Body of pancreas (tissue), 4 donors: Measurements from ENCODE around the gene STK17A. TPM values are rescaled to one million over a fixed set of nuclear protein-coding genes. Genes with fewer than 3 reads are reported as not detected.

Experiments used
- ATAC-seq: fragments of 150-250 bp; one replicate; pipeline ENCODE4 v1.9.1; 2016
- DNase-seq, 4 donors: peaks; one replicate each; pipeline ENCODE4 v3.0.0-alpha.2; 2019
- H3K27ac ChIP-seq, 4 donors: fragments of 200-600 bp; sonication (generic); 1 replicate in 3 of 4; 2 replicates in 1 of 4; pipeline versions ENCODE4 v1.5.1 to v1.6.1; 2016 to 2019; ENCODE audit warnings: mild to moderate bottlenecking in 1 of 4, mixed read lengths in 1 of 4, moderate library complexity in 1 of 4
- H3K27me3 ChIP-seq, 2 donors: fragments of 200-600 bp; sonication (generic); one replicate each; pipeline ENCODE4 v1.6.0; 2016; ENCODE audit warnings: mild to moderate bottlenecking in 1 of 2
- H3K36me3 ChIP-seq, 2 donors: fragments of 200-600 bp; sonication (generic); replicated peaks in 1 of 2; 2 replicates each; pipeline ENCODE4 v1.5.1; 2016; ENCODE audit warnings: low read depth in 2 of 2; ENCODE audit not compliant: insufficient read depth in 1 of 2
- H3K4me1 ChIP-seq: fragments of 200-600 bp; sonication (generic); one replicate; pipeline ENCODE4 v1.6.0; 2016
- H3K4me3 ChIP-seq, 2 donors: fragments of 200-600 bp; sonication (generic); 1 replicate in 1 of 2; 2 replicates in 1 of 2; pipeline ENCODE4 v1.5.1; 2016 to 2019
- H3K9me3 ChIP-seq, 3 donors: fragments of 200-600 bp; sonication (generic); 1 replicate in 2 of 3; 2 replicates in 1 of 3; pipeline ENCODE4 v1.5.1; 2016
- POLR2A ChIP-seq, 3 donors: fragments of 450-650 bp; IDR thresholded peaks; one replicate each; pipeline ENCODE4 v1.6.1; 2016; ENCODE audit warnings: antibody characterized with exemption in 3 of 3, mild to moderate bottlenecking in 2 of 3
- WGBS, 2 donors: methylation state at CpG; one replicate each; pipeline ENCODE4 v1.1.5; 2017; 5-methylcytosine and 5-hydroxymethylcytosine counted together
- intact Hi-C: fragments of 100-400 bp; cut with DNase I; formaldehyde crosslinking; loops from one replicate; pipeline ENCODE4 v1.15.1; 2023
- total RNA-seq, 2 donors: library from RNA; depleted of rRNA; stranded (reverse); fragments of >200 nt; gene quantifications; one replicate each; pipeline ENCODE4 v1.1.0, GENCODE V29; 2016
- TF ChIP-seq, protein P1 (sequence below), 7 experiments: fragments of 450-650 bp in 4 of 7; fragments of 200-600 bp in 3 of 7; sonication (generic) in 3 of 7; IDR thresholded peaks; one replicate each; pipeline ENCODE4 v1.5.1; 2016 to 2019; ENCODE audit warnings: antibody characterized with exemption in 7 of 7

Gene STK17A
- total RNA-seq, 2 donors from 2014 or later: 8.6 to 18.7 TPM

DNA sequence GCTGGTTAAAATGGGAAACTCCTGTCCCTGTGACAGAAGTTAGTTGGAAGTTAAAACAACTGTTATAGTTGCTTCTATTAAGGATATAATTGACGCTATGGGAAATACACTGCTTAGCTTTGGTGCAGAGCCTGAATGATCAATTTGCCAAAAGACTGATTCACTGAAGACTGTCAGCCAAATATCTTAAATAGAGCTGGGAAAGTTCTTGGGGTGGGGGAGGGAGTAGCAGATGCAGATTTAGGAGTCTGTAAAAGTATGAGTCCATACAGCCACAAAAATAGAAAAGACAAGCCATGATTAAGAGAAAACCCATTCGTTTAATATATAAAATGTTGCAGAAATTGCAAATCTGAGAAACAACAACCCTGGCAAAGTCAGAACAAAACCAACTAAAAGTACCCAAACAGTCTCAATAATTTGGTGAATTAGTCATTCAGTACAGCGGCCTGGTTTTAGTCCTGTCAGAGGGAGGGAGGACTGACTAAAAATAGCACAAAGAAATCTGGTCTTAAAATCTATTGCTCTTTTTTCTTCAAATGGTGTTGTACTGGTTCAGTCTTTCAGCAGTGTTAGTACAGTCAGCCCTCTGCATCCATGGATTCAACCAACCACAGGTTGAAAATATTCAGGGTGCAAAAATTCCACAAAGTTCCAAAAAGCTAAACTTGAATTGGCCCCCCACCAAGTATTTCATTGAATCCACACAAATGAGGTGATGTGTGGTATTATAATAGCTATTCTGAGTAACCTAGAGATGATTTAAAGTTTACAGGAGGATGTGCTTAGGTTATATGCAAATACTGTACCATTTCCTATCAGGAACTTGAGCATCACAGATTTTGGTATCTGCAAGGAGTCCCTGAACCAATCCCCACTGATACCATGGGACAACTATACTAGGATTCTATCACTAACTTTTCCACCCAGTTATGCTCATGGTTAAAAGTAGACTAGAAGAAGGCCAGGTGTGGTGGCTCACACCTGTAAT is 30.0 kb downstream of the STK17A start:
- ATAC-seq: no peak
- no peak overlapping the region for H3K4me3 ChIP-seq
- H3K27me3 ChIP-seq: no peaks in the 10 kb centered on the region
- TF ChIP-seq, protein P1, sequence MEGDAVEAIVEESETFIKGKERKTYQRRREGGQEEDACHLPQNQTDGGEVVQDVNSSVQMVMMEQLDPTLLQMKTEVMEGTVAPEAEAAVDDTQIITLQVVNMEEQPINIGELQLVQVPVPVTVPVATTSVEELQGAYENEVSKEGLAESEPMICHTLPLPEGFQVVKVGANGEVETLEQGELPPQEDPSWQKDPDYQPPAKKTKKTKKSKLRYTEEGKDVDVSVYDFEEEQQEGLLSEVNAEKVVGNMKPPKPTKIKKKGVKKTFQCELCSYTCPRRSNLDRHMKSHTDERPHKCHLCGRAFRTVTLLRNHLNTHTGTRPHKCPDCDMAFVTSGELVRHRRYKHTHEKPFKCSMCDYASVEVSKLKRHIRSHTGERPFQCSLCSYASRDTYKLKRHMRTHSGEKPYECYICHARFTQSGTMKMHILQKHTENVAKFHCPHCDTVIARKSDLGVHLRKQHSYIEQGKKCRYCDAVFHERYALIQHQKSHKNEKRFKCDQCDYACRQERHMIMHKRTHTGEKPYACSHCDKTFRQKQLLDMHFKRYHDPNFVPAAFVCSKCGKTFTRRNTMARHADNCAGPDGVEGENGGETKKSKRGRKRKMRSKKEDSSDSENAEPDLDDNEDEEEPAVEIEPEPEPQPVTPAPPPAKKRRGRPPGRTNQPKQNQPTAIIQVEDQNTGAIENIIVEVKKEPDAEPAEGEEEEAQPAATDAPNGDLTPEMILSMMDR (IDR thresholded peaks at IDR 0.05): no peak
- TF ChIP-seq POLR2A (IDR thresholded peaks at IDR 0.05): no peak
- H3K36me3 ChIP-seq: peaks cover 0 to 7% of the 10 kb centered on the region in 2 donors
- no peak overlapping the region for H3K27ac ChIP-seq
- intact Hi-C loops: no loop called here
- H3K9me3 ChIP-seq: no peaks in the 10 kb centered on the region
- H3K4me1 ChIP-seq: peaks cover 4% of the 10 kb centered on the region
- WGBS, 2 donors: 80 to 84% methylated on average over 3 of the region's 3 CpGs
- DNase-seq: no peak

DNA sequence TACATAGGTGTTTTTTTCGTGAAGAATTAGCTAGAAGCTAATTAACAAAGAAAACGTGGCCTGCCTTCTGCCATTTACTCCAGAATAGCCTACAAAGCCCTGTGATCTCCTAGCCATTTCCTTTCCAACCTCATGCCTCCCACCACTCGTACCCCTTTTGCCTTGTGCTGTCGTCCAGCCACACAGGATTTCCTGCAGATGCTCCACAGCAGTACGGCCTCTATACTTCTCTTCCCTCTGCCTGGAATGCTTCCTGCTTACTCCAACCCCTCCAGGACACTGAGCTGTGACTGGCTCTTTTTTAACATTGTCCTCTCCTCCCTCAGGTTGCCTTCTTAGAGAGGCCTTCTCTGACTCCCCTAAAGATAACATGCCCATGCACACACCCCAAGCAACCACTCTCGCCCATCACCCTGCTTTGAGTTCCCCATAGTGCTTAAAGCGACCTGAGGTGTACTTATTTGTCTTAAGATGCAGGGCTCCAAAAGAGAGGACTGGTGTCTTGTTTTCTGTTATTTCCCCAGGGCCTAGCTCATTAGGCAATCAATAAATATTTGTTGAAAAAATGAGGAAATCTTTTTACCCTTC is 32.7 kb downstream of the STK17A start:
- TF ChIP-seq, protein P1 (IDR thresholded peaks at IDR 0.05): no peak
- no peak for TF ChIP-seq POLR2A (IDR thresholded peaks at IDR 0.05)
- Histone ChIP-seq H3K4me1 (peaks cover 13% of the 10 kb centered on the region), H3K4me3 (no peak overlapping the region), H3K9me3 (no peaks in the 10 kb centered on the region), H3K27me3 (no peaks in the 10 kb centered on the region), H3K36me3 (peaks cover 0 to 2% of the 10 kb centered on the region in 2 donors), H3K27ac (peak overlapping the region in 2 of 4 donors; percentile 6 to 38)
- intact Hi-C loops: no loop called here
- DNase-seq: no peak
- 70 to 85% methylated on average over 7 of the region's 7 CpGs for WGBS, 2 donors
- ATAC-seq: peak; percentile 18

DNA sequence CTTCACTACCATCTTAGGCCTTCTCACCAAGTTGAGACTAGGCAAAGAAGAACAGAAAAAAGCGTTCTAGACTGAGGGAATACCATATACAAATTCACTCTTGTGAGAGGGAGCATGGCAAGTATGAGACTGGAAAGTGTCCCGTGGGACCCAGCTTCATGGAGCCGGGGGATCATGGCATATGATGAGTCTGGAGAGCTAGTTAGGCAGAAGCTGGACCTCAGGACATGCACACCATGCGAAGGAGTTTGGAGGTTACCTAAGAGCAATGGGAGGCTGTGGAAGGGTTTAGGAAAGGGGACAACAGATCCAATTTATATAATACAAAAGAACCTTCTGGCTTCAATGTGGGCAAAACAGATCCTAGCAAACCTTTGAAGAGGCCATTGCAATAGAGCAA is 34.1 kb downstream of the STK17A start:
- no peak overlapping the region for H3K4me3 ChIP-seq
- ATAC-seq (no peak), DNase-seq (no peak)
- H3K9me3 ChIP-seq: no peaks in the 10 kb centered on the region
- TF ChIP-seq, protein P1 (IDR thresholded peaks at IDR 0.05): no peak
- TF ChIP-seq POLR2A (IDR thresholded peaks at IDR 0.05): no peak
- intact Hi-C loops: no loop called here
- no peaks in the 10 kb centered on the region for H3K27me3 ChIP-seq
- no peak overlapping the region for H3K27ac ChIP-seq
- peaks cover 13% of the 10 kb centered on the region for H3K4me1 ChIP-seq
- H3K36me3 ChIP-seq: no peaks in the 10 kb centered on the region
- 96 to 97% methylated on average over 4 of the region's 4 CpGs for WGBS, 2 donors

DNA sequence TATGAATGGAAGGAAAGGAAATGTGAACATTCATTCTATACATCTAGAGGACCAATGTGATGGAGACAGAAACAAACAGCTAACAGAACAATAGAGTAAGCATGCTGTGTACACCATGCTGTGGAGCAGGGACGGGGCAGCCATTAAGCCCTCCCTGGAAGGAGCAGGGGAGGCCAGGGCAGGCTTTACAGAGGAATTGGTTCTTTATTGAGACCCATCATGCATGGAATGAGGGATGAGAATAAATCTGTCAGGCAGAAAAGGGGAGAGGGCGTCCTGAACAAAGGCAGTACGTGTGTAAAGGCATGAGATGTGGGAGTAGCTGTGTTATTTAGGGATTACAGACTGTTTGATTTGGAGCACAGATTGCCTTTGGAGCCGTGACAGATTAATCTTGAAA is 35.2 kb downstream of the STK17A start:
- Histone ChIP-seq H3K27me3 (no peaks in the 10 kb centered on the region), H3K4me1 (peaks cover 13% of the 10 kb centered on the region), H3K4me3 (no peak overlapping the region), H3K36me3 (no peaks in the 10 kb centered on the region), H3K27ac (no peak overlapping the region), H3K9me3 (no peaks in the 10 kb centered on the region)
- DNase-seq: no peak
- 57 to 67% methylated on average over 4 of the region's 4 CpGs for WGBS, 2 donors
- no peak for TF ChIP-seq POLR2A (IDR thresholded peaks at IDR 0.05)
- TF ChIP-seq, protein P1 (IDR thresholded peaks at IDR 0.05): no peak
- intact Hi-C loops: no loop called here
- no peak for ATAC-seq
